Loucy (cell line): Measurements from ENCODE around the gene PTPRF.

Experiments
- H2AFZ ChIP-seq: fragments of 200-600 bp; sonication (generic); 2 replicates; pipeline ENCODE4 v1.6.0; 2016; ENCODE audit warnings: antibody characterized with exemption, mild to moderate bottlenecking, low read length, moderate library complexity
- H3F3A ChIP-seq: fragments of 200-600 bp; 2 replicates; pipeline ENCODE4 v1.6.0; 2016; ENCODE audit warnings: antibody characterized with exemption, low read depth, mild to moderate bottlenecking
- H3K27me3 ChIP-seq: fragments of 200-600 bp; sonication (generic); 2 replicates; pipeline ENCODE4 v1.6.1; 2014; ENCODE audit warnings: low read length, mild to moderate bottlenecking; ENCODE audit not compliant: insufficient read depth, poor library complexity, severe bottlenecking
- H3K36me3 ChIP-seq: fragments of 200-600 bp; sonication (generic); 2 replicates; pipeline ENCODE4 v1.6.1; 2016; ENCODE audit warnings: low read length; ENCODE audit not compliant: insufficient read depth
- H3K4me1 ChIP-seq: fragments of 200-600 bp; sonication (generic); 2 replicates; pipeline ENCODE4 v1.5.1; 2014; ENCODE audit warnings: low read length, mild to moderate bottlenecking; ENCODE audit not compliant: insufficient read depth, poor library complexity, severe bottlenecking
- H3K4me2 ChIP-seq: fragments of 200-600 bp; sonication (generic); 2 replicates; pipeline ENCODE4 v1.6.0; 2014; ENCODE audit warnings: antibody characterized with exemption, low read length, low read depth, mild to moderate bottlenecking; ENCODE audit not compliant: poor library complexity, severe bottlenecking
- H3K4me3 ChIP-seq: fragments of 200-600 bp; sonication (generic); 2 replicates; pipeline ENCODE4 v1.5.1; 2014; ENCODE audit warnings: low read length, mild to moderate bottlenecking, mixed read lengths; ENCODE audit not compliant: poor library complexity, severe bottlenecking
- H3K79me2 ChIP-seq: fragments of 200-600 bp; sonication (generic); 2 replicates; pipeline ENCODE4 v1.6.1; 2014; ENCODE audit warnings: low read length; ENCODE audit not compliant: insufficient read depth
- H3K9ac ChIP-seq: fragments of 200-600 bp; sonication (generic); 2 replicates; pipeline ENCODE4 v1.6.0; 2014; ENCODE audit warnings: mild to moderate bottlenecking, low read depth, low read length, moderate library complexity; ENCODE audit not compliant: poor library complexity, severe bottlenecking
- H3K9me2 ChIP-seq: fragments of 200-600 bp; sonication (generic); replicated peaks from 2 replicates; pipeline ENCODE4 v1.6.1; 2016; ENCODE audit warnings: low read depth, low read length, mixed read lengths
- H3K9me3 ChIP-seq: fragments of 200-600 bp; sonication (generic); 2 replicates; pipeline ENCODE4 v1.6.1; 2014; ENCODE audit warnings: mild to moderate bottlenecking, antibody characterized with exemption, low read length, low read depth; ENCODE audit not compliant: insufficient read depth
- H4K20me1 ChIP-seq: fragments of 200-600 bp; sonication (generic); 2 replicates; pipeline ENCODE4 v1.6.0; 2014; ENCODE audit warnings: antibody characterized with exemption, low read length, mild to moderate bottlenecking; ENCODE audit not compliant: insufficient read depth, poor library complexity, severe bottlenecking
- CTCF ChIP-seq: fragments of 200-600 bp; sonication (generic); conservative IDR thresholded peaks from 2 replicates; pipeline ENCODE4 v1.5.1; 2014; ENCODE audit warnings: mild to moderate bottlenecking, antibody characterized with exemption, low read length
- EZH2phosphoT487 ChIP-seq: fragments of 200-600 bp; IDR thresholded peaks from 2 replicates; pipeline ENCODE4 v1.6.1; 2018; ENCODE audit warnings: antibody characterized with exemption, mild to moderate bottlenecking, moderate library complexity, borderline replicate concordance

PTPRF gene

GRCh38 chr1:43616383-43616782 lies 85.7 kb downstream of the PTPRF start:
- Histone ChIP-seq H3K27me3 (no peaks in the 10 kb centered on the region), H3F3A (no peaks in the 10 kb centered on the region), H3K36me3 (no peaks in the 10 kb centered on the region), H4K20me1 (no peaks in the 10 kb centered on the region), H3K79me2 (no peaks in the 10 kb centered on the region), H3K9ac (no peak overlapping the region), H3K9me3 (no peaks in the 10 kb centered on the region), H3K4me2 (no peak overlapping the region), H3K9me2 (no peaks in the 10 kb centered on the region), H3K4me3 (no peak overlapping the region), H2AFZ (no peak overlapping the region), H3K4me1 (no peaks in the 10 kb centered on the region)
- no peak for TF ChIP-seq CTCF
- TF ChIP-seq EZH2phosphoT487, result no peak

GRCh38 chr1:43617011-43617410 lies 86.3 kb downstream of the PTPRF start:
- no peaks in the 10 kb centered on the region for H3K36me3 ChIP-seq
- H3K9me2 ChIP-seq, result no peaks in the 10 kb centered on the region
- H3K27me3 ChIP-seq, result no peaks in the 10 kb centered on the region
- H3K4me2 ChIP-seq, result no peak overlapping the region
- no peaks in the 10 kb centered on the region for H3K4me1 ChIP-seq
- no peak for TF ChIP-seq CTCF
- no peak for TF ChIP-seq EZH2phosphoT487
- no peak overlapping the region for H3K9ac ChIP-seq
- no peaks in the 10 kb centered on the region for H3K79me2 ChIP-seq
- H3K9me3 ChIP-seq, result no peaks in the 10 kb centered on the region
- no peaks in the 10 kb centered on the region for H4K20me1 ChIP-seq
- no peak overlapping the region for H3K4me3 ChIP-seq
- H3F3A ChIP-seq, result no peaks in the 10 kb centered on the region
- no peak overlapping the region for H2AFZ ChIP-seq

GRCh38 chr1:43617668-43618067 lies 87.0 kb downstream of the PTPRF start:
- Histone ChIP-seq H2AFZ (no peak overlapping the region), H3K9ac (no peak overlapping the region), H3K36me3 (no peaks in the 10 kb centered on the region), H3K27me3 (no peaks in the 10 kb centered on the region), H3K4me3 (no peak overlapping the region), H4K20me1 (no peaks in the 10 kb centered on the region), H3K4me2 (no peak overlapping the region), H3F3A (no peaks in the 10 kb centered on the region), H3K9me2 (no peaks in the 10 kb centered on the region), H3K4me1 (no peaks in the 10 kb centered on the region), H3K9me3 (no peaks in the 10 kb centered on the region), H3K79me2 (no peaks in the 10 kb centered on the region)
- no peak for TF ChIP-seq EZH2phosphoT487
- TF ChIP-seq CTCF, result no peak
